ENCODE data around the gene SLC30A2. TPM values are rescaled to one million over a fixed set of nuclear protein-coding genes. Genes with fewer than 3 reads are reported as not detected.

Gene SLC30A2
- polyA plus RNA-seq, 3 donors = 5.4 to 9.1 (median 5.5) TPM

GRCh38 chr1:26072305-26072704, 26.4 kb upstream of the SLC30A2 start:
- no peak for DNase-seq

- no peak for DNase-seq
These were observed 25.0 kb upstream of the SLC30A2 start for GRCh38 chr1:26070963-26071342.

- DNase-seq = no peak
These were observed 24.5 kb upstream of the SLC30A2 start for GRCh38 chr1:26070296-26070962.

- DNase-seq = no peak
These were observed 24.0 kb upstream of the SLC30A2 start for GRCh38 chr1:26069941-26070295.

- DNase-seq = peak; percentile 47
These were observed 21.6 kb upstream of the SLC30A2 start, which contains the start of gene TRIM63 for GRCh38 chr1:26067432-26067911. Gene TRIM63 (minus strand): TSS chr1:26067630. CDS start chr1:26067494, 136 bp downstream.

- no peak for DNase-seq
These were observed 20.9 kb upstream of the SLC30A2 start for GRCh38 chr1:26066857-26067256.

GRCh38 chr1:26066160-26066559, 20.2 kb upstream of the SLC30A2 start:
- no peak for DNase-seq

GRCh38 chr1:26064553-26064952, 18.6 kb upstream of the SLC30A2 start:
- no peak for DNase-seq

- no peak for DNase-seq
These were observed 15.1 kb upstream of the SLC30A2 start for GRCh38 chr1:26060832-26061574.

- no peak for DNase-seq
These were observed 14.0 kb upstream of the SLC30A2 start for GRCh38 chr1:26059906-26060305.

- no peak for DNase-seq
These were observed 12.2 kb upstream of the SLC30A2 start for GRCh38 chr1:26058052-26058595.

GRCh38 chr1:26057189-26057588, 11.3 kb upstream of the SLC30A2 start:
- no peak for DNase-seq

GRCh38 chr1:26055041-26055440, 9.1 kb upstream of the SLC30A2 start:
- DNase-seq = no peak

- no peak for DNase-seq
These were observed 8.0 kb upstream of the SLC30A2 start for GRCh38 chr1:26053718-26054560.

- DNase-seq = no peak
These were observed 4.3 kb upstream of the SLC30A2 start for GRCh38 chr1:26050248-26050640.

GRCh38 chr1:26049531-26050247, 3.8 kb upstream of the SLC30A2 start:
- no peak for DNase-seq

- no peak for DNase-seq
These were observed 1.5 kb upstream of the SLC30A2 start for GRCh38 chr1:26047278-26047874.

GRCh38 chr1:26046246-26047095, 553 bp upstream of the SLC30A2 start:
- DNase-seq = no peak

- DNase-seq = no peak
These were observed 772 bp downstream of the SLC30A2 start for GRCh38 chr1:26044971-26045721.
